K562 (cell line): ENCODE measurements around the gene CFDP1.

Source experiments
- MAZ ChIP-seq, 2 experiments: fragments of 450-650 bp in 1 of 2; sonication (generic) in 1 of 2; formaldehyde crosslinking; IDR thresholded peaks in 1 of 2; conservative IDR thresholded peaks in 1 of 2; 2 replicates each; pipeline versions ENCODE4 v1.4.0 to v1.5.0; 2020; ENCODE audit warnings: mild to moderate bottlenecking in 1 of 2, missing genetic modification reagents in 1 of 2
- NFIC ChIP-seq: fragments of 450-650 bp; IDR thresholded peaks from 2 replicates; pipeline ENCODE4 v1.6.1; 2017; ENCODE audit warnings: mild to moderate bottlenecking, inconsistent platforms
- NFYB ChIP-seq: IDR thresholded peaks from 2 replicates; pipeline ENCODE4 v1.6.1; 2011; ENCODE audit warnings: mild to moderate bottlenecking, moderate library complexity; ENCODE audit not compliant: insufficient read length; ENCODE audit errors: extremely low read depth
- POLR2G ChIP-seq: fragments of 200-400 bp; formaldehyde crosslinking; IDR thresholded peaks from 2 replicates; pipeline ENCODE4 v1.6.1; 2017; ENCODE audit warnings: low read depth, mild to moderate bottlenecking, antibody characterized with exemption, low read length, moderate library complexity
- REST ChIP-seq, 2 experiments: fragments of 450-650 bp; formaldehyde crosslinking in 1 of 2; IDR thresholded peaks; 2 replicates each; pipeline versions ENCODE4 v1.4.0 to v1.6.1; 2014 to 2020; ENCODE audit warnings: mild to moderate bottlenecking in 2 of 2, borderline replicate concordance in 1 of 2, low read depth in 1 of 2
- THRA ChIP-seq: fragments of 450-650 bp; IDR thresholded peaks from 2 replicates; pipeline ENCODE4 v1.6.1; 2017; ENCODE audit warnings: mild to moderate bottlenecking, moderate library complexity
- ZFX ChIP-seq: sonication (generic); formaldehyde crosslinking; IDR thresholded peaks from 2 replicates; pipeline ENCODE4 v1.8.0; 2022; ENCODE audit warnings: mild to moderate bottlenecking, missing genetic modification reagents, moderate library complexity

- TF ChIP-seq THRA (no peak), MAZ (CRISPR knock-in tag; conservative IDR thresholded peaks at IDR 0.05 in 1 of 2, IDR thresholded peaks at IDR 0.05 in 1 of 2) (no peak), NFIC (no peak), NFYB (no peak), POLR2G (no peak), ZFX (no peak), REST (IDR thresholded peaks at IDR 0.05; ENCODE audit: borderline replicate concordance) (no peak), REST (CRISPR knock-in tag; IDR thresholded peaks at IDR 0.05; ENCODE audit: low read depth) (no peak)
Measured at GRCh38 chr16:75246504-75247205, 186.6 kb downstream of the CFDP1 start.
